Measurements from ENCODE around the gene SKOR1. TPM values are rescaled to one million over a fixed set of nuclear protein-coding genes. Genes with fewer than 3 reads are reported as not detected.

SKOR1 gene
- polyA plus RNA-seq, 1 of the 3 experiments (the other 2 are of a cell fraction): 0.26 TPM

- TF ChIP-seq REST (IDR thresholded peaks at IDR 0.05; ENCODE audit: low read depth, low read length): no peak
- TF ChIP-seq SMC3 (IDR thresholded peaks at IDR 0.05; ENCODE audit: low read depth, low read length): no peak
- no peak for TF ChIP-seq IRF3 (IDR thresholded peaks at IDR 0.05; ENCODE audit: low read depth, low read length)
- TF ChIP-seq MAX (IDR thresholded peaks at IDR 0.05; ENCODE audit: low read depth): no peak
- TF ChIP-seq GABPA (IDR thresholded peaks at IDR 0.05; ENCODE audit: low read depth): no peak
- TF ChIP-seq USF1 (IDR thresholded peaks at IDR 0.05; ENCODE audit: borderline replicate concordance, low read depth): no peak
Observed at GRCh38 chr15:67803996-67804843, 21.1 kb upstream of the SKOR1 start (continued).

- H3F3A ChIP-seq (replicated peaks; ENCODE audit: insufficient read depth): no peaks in the 10 kb centered on the region
- no peaks in the 10 kb centered on the region for H3K9me2 ChIP-seq
- WGBS (ENCODE audit: low lambda C conversion rate): 96% methylated on average over 15 of the region's 17 CpGs
- ChIA-PET CTCF (no interaction called here), POLR2A (no interaction called here)
- H3K27me3 ChIP-seq (ENCODE audit: insufficient read depth): no peaks in the 10 kb centered on the region
- H3K4me3 ChIP-seq (ENCODE audit: low read depth in 2 of 2, low read length in 1 of 2): no peak overlapping the region
- no peaks in the 10 kb centered on the region for H3K9me3 ChIP-seq
- no peak for TF ChIP-seq SMC3 (IDR thresholded peaks at IDR 0.05; ENCODE audit: low read depth, low read length)
- no peak for TF ChIP-seq RAD21 (IDR thresholded peaks at IDR 0.05; ENCODE audit: low read length)
- no peak for TF ChIP-seq PBX3 (IDR thresholded peaks at IDR 0.05)
- TF ChIP-seq TEAD4 (IDR thresholded peaks at IDR 0.05; ENCODE audit: borderline replicate concordance, insufficient read depth): no peak
- no peak for TF ChIP-seq NFIC (IDR thresholded peaks at IDR 0.05; ENCODE audit: borderline replicate concordance)
- no peak for TF ChIP-seq REST (IDR thresholded peaks at IDR 0.05; ENCODE audit: low read depth, low read length)
- TF ChIP-seq SIN3A (IDR thresholded peaks at IDR 0.05; ENCODE audit: borderline replicate concordance, low read depth, low read length): no peak
- no peak for TF ChIP-seq RXRA (IDR thresholded peaks at IDR 0.05; ENCODE audit: borderline replicate concordance, low read depth)
- no peak for TF ChIP-seq FOSL2 (IDR thresholded peaks at IDR 0.05; ENCODE audit: borderline replicate concordance, low read depth)
- no peak overlapping the region for H3K4me2 ChIP-seq
- H3K36me3 ChIP-seq (replicated peaks in 1 of 2; ENCODE audit: control insufficient read depth in 1 of 2, insufficient read depth in 2 of 2, low read length in 1 of 2): no peaks in the 10 kb centered on the region
- no peak for DNase-seq
- H3K9ac ChIP-seq: no peak overlapping the region
- no peaks in the 10 kb centered on the region; a peak in 1 of 4 replicates for H3K4me1 ChIP-seq (ENCODE audit: control insufficient read depth in 1 of 2, insufficient read depth in 2 of 2, low read depth in 1 of 2, low read length in 1 of 2)
- H3K27ac ChIP-seq (ENCODE audit: low read depth in 2 of 2, low read length in 1 of 2): no peak overlapping the region
- no peaks in the 10 kb centered on the region for H4K20me1 ChIP-seq (ENCODE audit: insufficient read depth)
- H3K79me2 ChIP-seq (ENCODE audit: insufficient read depth): no peaks in the 10 kb centered on the region
- H2AFZ ChIP-seq (ENCODE audit: low read depth): no peak overlapping the region
Observed at GRCh38 chr15:67805008-67805665, 20.2 kb upstream of the SKOR1 start.
